Hepatocyte (in vitro differentiated cells): ENCODE results near the gene SH3RF3. TPM values are rescaled to one million over a fixed set of nuclear protein-coding genes. Genes with fewer than 3 reads are reported as not detected.

Source experiments
- DNase-seq: peaks from one replicate; pipeline ENCODE4 v3.0.0-alpha.2; 2016; ENCODE audit warnings: low spot score
- H2AFZ ChIP-seq: fragments of 200-600 bp; sonication (generic); 2 replicates; pipeline ENCODE4 v1.6.0; 2016; ENCODE audit warnings: antibody characterized with exemption, mild to moderate bottlenecking
- H3K27ac ChIP-seq: fragments of 200-600 bp; sonication (generic); 2 replicates; pipeline ENCODE4 v1.5.1; 2016; ENCODE audit warnings: mild to moderate bottlenecking
- H3K27me3 ChIP-seq: fragments of 200-600 bp; sonication (generic); 2 replicates; pipeline ENCODE4 v1.6.1; 2016
- H3K36me3 ChIP-seq: fragments of 200-600 bp; sonication (generic); replicated peaks from 2 replicates; pipeline ENCODE4 v1.5.1; 2016; ENCODE audit warnings: low read depth; ENCODE audit not compliant: insufficient read depth
- H3K4me1 ChIP-seq: fragments of 200-600 bp; sonication (generic); 2 replicates; pipeline ENCODE4 v1.5.1; 2016; ENCODE audit warnings: mild to moderate bottlenecking, moderate library complexity; ENCODE audit not compliant: insufficient read depth
- H3K4me2 ChIP-seq: fragments of 200-600 bp; sonication (generic); 2 replicates; pipeline ENCODE4 v1.6.0; 2016
- H3K4me3 ChIP-seq: fragments of 200-600 bp; sonication (generic); 2 replicates; pipeline ENCODE4 v1.5.1; 2016; ENCODE audit warnings: mild to moderate bottlenecking
- H3K79me2 ChIP-seq: fragments of 200-600 bp; sonication (generic); 2 replicates; pipeline ENCODE4 v1.6.0; 2017; ENCODE audit warnings: mild to moderate bottlenecking
- H3K9me2 ChIP-seq: fragments of 200-600 bp; sonication (generic); replicated peaks from 2 replicates; pipeline ENCODE4 v1.6.0; 2017; ENCODE audit warnings: mild to moderate bottlenecking; ENCODE audit not compliant: insufficient read depth
- H3K9me3 ChIP-seq: fragments of 200-600 bp; sonication (generic); 2 replicates; pipeline ENCODE4 v1.5.1; 2016; ENCODE audit warnings: low read depth, mild to moderate bottlenecking
- H4K20me1 ChIP-seq: fragments of 200-600 bp; sonication (generic); 2 replicates; pipeline ENCODE4 v1.6.0; 2016; ENCODE audit warnings: mild to moderate bottlenecking; ENCODE audit not compliant: insufficient read depth, poor library complexity, severe bottlenecking
- EZH2 ChIP-seq: fragments of 200-600 bp; sonication (generic); IDR thresholded peaks from 2 replicates; pipeline ENCODE4 v1.6.1; 2016; ENCODE audit warnings: antibody characterized with exemption, mild to moderate bottlenecking, borderline replicate concordance
- EZH2phosphoT487 ChIP-seq: fragments of 200-600 bp; sonication (generic); IDR thresholded peaks from one replicate; pipeline ENCODE4 v1.6.1; 2018; ENCODE audit warnings: antibody characterized with exemption, mild to moderate bottlenecking, low read depth, moderate library complexity; ENCODE audit not compliant: unreplicated experiment, severe bottlenecking
- WGBS: methylation state at CpG from one replicate; pipeline ENCODE4 v1.1.6; 2016; ENCODE audit warnings: low lambda C conversion rate; ENCODE audit errors: missing lambda C conversion rate; 5-methylcytosine and 5-hydroxymethylcytosine counted together
- polyA plus RNA-seq: library from polyadenylated mRNA; unstranded; fragments of >200 nt; fragmentation: Nextera tagmentation; extraction: Ambion mirVana; gene quantifications from 2 replicates; pipeline ENCODE4 v1.2.1, GENCODE V29; 2016
- total RNA-seq: library from RNA; depleted of rRNA; stranded (reverse); fragments of >200 nt; gene quantifications from 2 replicates; pipeline ENCODE4 v1.2.3, GENCODE V29; 2014
- TF ChIP-seq, protein P1 (sequence below): fragments of 200-600 bp; sonication (generic); IDR thresholded peaks from 2 replicates; pipeline ENCODE4 v1.5.1; 2016; ENCODE audit warnings: antibody characterized with exemption, mild to moderate bottlenecking; ENCODE audit not compliant: poor library complexity

The SH3RF3 gene
- total and polyA plus RNA-seq, 2 experiments from 2014 or later, result 1.9 to 2.1 TPM

DNA sequence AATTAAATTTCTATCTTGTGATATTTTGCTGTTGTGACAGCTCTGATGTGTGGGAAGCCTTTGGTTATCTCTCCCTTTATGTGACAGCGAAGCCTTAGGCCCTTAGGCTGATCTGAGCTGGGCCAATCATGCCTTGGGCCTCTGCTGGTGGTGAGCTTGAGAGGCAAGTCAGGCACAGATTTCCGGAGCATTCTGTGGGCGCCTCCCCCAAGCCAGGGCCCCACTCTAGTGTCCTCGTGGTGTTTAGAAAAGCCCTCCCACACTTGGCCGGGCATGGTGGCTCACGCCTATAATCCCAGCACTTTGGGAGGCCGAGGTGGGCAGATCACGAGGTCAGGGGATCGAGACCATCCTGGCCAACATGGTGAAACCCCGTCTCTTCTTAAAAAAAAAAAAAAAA lies 239.8 kb downstream of the SH3RF3 start:
- WGBS, result 82% methylated on average over 9 of the region's 10 CpGs
- no peaks in the 10 kb centered on the region for H3K27me3 ChIP-seq
- no peak overlapping the region for H3K4me3 ChIP-seq
- H3K79me2 ChIP-seq, result no peaks in the 10 kb centered on the region
- H4K20me1 ChIP-seq, result no peaks in the 10 kb centered on the region
- H3K4me1 ChIP-seq, result peaks cover 9% of the 10 kb centered on the region
- no peaks in the 10 kb centered on the region for H3K9me3 ChIP-seq
- H3K9me2 ChIP-seq, result no peaks in the 10 kb centered on the region
- no peaks in the 10 kb centered on the region for H3K36me3 ChIP-seq
- no peak overlapping the region for H3K4me2 ChIP-seq
- H3K27ac ChIP-seq, result no peak overlapping the region
- TF ChIP-seq EZH2phosphoT487 (no peak), EZH2 (no peak)
- TF ChIP-seq, protein P1, sequence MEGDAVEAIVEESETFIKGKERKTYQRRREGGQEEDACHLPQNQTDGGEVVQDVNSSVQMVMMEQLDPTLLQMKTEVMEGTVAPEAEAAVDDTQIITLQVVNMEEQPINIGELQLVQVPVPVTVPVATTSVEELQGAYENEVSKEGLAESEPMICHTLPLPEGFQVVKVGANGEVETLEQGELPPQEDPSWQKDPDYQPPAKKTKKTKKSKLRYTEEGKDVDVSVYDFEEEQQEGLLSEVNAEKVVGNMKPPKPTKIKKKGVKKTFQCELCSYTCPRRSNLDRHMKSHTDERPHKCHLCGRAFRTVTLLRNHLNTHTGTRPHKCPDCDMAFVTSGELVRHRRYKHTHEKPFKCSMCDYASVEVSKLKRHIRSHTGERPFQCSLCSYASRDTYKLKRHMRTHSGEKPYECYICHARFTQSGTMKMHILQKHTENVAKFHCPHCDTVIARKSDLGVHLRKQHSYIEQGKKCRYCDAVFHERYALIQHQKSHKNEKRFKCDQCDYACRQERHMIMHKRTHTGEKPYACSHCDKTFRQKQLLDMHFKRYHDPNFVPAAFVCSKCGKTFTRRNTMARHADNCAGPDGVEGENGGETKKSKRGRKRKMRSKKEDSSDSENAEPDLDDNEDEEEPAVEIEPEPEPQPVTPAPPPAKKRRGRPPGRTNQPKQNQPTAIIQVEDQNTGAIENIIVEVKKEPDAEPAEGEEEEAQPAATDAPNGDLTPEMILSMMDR, result no peak
- no peak for DNase-seq
- H2AFZ ChIP-seq, result no peak overlapping the region

DNA sequence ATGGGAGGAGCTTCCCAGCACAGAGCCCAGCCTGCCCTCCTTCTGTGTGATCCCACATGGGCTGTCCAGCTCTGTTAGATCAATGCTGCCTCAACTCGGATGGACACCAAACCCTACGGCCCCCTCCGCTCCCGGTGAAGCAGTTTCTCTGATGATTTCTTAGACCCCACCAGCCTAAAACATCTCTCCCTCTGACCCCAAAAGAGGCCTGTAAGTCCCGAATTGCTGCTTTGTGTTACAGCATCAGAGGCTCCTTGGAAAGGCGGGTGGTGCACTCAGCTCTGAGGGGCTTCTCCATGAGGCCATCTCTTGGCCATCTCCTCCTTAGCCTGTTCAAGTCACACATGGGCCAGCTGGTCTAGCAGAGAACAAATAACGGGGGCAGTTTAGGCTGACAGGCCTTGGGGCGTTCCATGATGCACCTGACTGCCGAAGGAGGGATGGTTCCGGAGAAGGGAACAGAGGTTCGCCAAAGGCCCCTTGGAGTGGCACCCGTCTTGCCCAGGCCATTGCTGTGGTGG lies 240.7 kb downstream of the SH3RF3 start:
- WGBS, result 94% methylated on average over 12 of the region's 12 CpGs
- Histone ChIP-seq H3K79me2 (no peaks in the 10 kb centered on the region), H3K4me1 (peaks cover 9% of the 10 kb centered on the region), H3K27me3 (no peaks in the 10 kb centered on the region), H3K9me2 (no peaks in the 10 kb centered on the region), H3K4me3 (no peak overlapping the region), H3K27ac (no peak overlapping the region), H3K4me2 (no peak overlapping the region), H3K9me3 (no peaks in the 10 kb centered on the region), H4K20me1 (no peaks in the 10 kb centered on the region), H2AFZ (no peak overlapping the region), H3K36me3 (no peaks in the 10 kb centered on the region)
- TF ChIP-seq EZH2phosphoT487, result no peak
- TF ChIP-seq EZH2, result no peak
- TF ChIP-seq, protein P1, result no peak
- DNase-seq, result no peak

DNA sequence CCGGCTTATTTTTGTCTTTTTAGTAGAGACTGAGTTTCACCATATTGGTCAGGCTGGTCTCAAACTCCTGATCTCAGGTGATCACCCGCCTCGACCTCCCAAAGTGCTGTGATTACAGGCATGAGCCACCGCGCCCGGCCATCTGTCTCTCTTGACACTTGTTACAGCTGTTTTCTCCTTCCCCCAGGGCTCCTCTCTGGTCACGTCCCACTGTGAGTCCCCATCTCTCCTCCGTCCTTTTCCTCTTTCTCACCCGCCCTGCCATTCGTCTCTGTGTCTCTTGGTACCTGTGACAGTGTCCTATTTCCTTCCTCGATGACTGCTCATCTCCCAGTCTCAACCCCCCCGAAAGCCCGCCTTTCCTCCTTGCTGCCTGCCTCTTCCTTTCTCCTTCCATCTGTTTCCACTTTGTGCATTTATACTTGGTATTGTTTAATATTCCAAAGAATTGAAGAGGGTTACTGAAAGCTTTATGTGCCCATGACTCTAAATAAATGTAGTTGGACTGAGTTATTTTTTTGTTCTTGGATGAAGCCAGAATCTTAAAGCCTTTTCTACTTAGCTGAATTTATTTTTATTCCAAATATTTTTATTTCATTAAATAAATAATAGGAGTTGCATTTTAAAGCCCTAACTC lies 241.5 kb downstream of the SH3RF3 start:
- 78% methylated on average over 13 of the region's 13 CpGs for WGBS
- no peak for DNase-seq

More for the DNA sequence above, 241.5 kb downstream of the SH3RF3 start:
- no peaks in the 10 kb centered on the region for H3K9me3 ChIP-seq
- no peak overlapping the region for H3K4me3 ChIP-seq
- H3K36me3 ChIP-seq, result no peaks in the 10 kb centered on the region
- peaks cover 9% of the 10 kb centered on the region for H3K4me1 ChIP-seq
- no peaks in the 10 kb centered on the region for H3K9me2 ChIP-seq
- H4K20me1 ChIP-seq, result no peaks in the 10 kb centered on the region
- TF ChIP-seq EZH2phosphoT487, result no peak
- TF ChIP-seq EZH2, result no peak
- TF ChIP-seq, protein P1, result no peak
- H3K4me2 ChIP-seq, result no peak overlapping the region
- H3K27me3 ChIP-seq, result no peaks in the 10 kb centered on the region
- H2AFZ ChIP-seq, result no peak overlapping the region
- H3K27ac ChIP-seq, result no peak overlapping the region
- no peaks in the 10 kb centered on the region for H3K79me2 ChIP-seq
